CD4-positive, alpha-beta T cell treated with Interleukin-15 for 1 hour (primary cell): ENCODE results near the gene TMEM30B.
A peak's percentile ranks its signal among the peaks of the same experiment; 100 is the strongest.
"Not testable (repeated sequence)": the region's sequence is repeated elsewhere in the genome, so short reads cannot be mapped to it uniquely, and the experiment has no call there.

Experiments
- DNase-seq: peaks from one replicate; pipeline ENCODE4 v3.0.0-alpha.2; 2020

Gene TMEM30B

GRCh38 chr14:61281186-61281947 is at the start of gene TMEM30B:
TMEM30B (minus strand) TSS chr14:61281338; CDS start chr14:61281147, 191 bp downstream.
- peak; percentile 26 for DNase-seq

GRCh38 chr14:61330511-61330910 is 49.4 kb upstream of the TMEM30B start:
- DNase-seq = no peak

- no peak for DNase-seq
Observed at GRCh38 chr14:61329478-61330051, 48.4 kb upstream of the TMEM30B start.

GRCh38 chr14:61328626-61329262 is 47.6 kb upstream of the TMEM30B start:
- DNase-seq = no peak

- no peak for DNase-seq
Observed at GRCh38 chr14:61326847-61327246, 45.7 kb upstream of the TMEM30B start.

- DNase-seq = no peak
Observed at GRCh38 chr14:61326146-61326545, 45.0 kb upstream of the TMEM30B start.

- DNase-seq = no peak
Observed at GRCh38 chr14:61325166-61325565, 44.0 kb upstream of the TMEM30B start.

GRCh38 chr14:61323970-61324369 is 42.8 kb upstream of the TMEM30B start:
- DNase-seq = no peak

- peak; percentile 66 for DNase-seq
Observed at GRCh38 chr14:61322799-61323290, 41.7 kb upstream of the TMEM30B start.

- DNase-seq = no peak
Observed at GRCh38 chr14:61322011-61322798, 41.1 kb upstream of the TMEM30B start.

GRCh38 chr14:61321385-61322010 is 40.4 kb upstream of the TMEM30B start, which contains the start of gene PRKCH:
PRKCH (plus strand) TSS chr14:61321579; CDS start chr14:61322102, 523 bp downstream.
- DNase-seq = peak; percentile 87

GRCh38 chr14:61320806-61321384 is 39.8 kb upstream of the TMEM30B start:
- no peak for DNase-seq

GRCh38 chr14:61320170-61320569 is 39.0 kb upstream of the TMEM30B start:
- DNase-seq = not testable (repeated sequence)

GRCh38 chr14:61319706-61320105 is 38.6 kb upstream of the TMEM30B start:
- DNase-seq = no peak

GRCh38 chr14:61319086-61319485 is 37.9 kb upstream of the TMEM30B start:
- DNase-seq = no peak

GRCh38 chr14:61315313-61315712 is 34.2 kb upstream of the TMEM30B start:
- no peak for DNase-seq

- DNase-seq = not testable (repeated sequence)
Observed at GRCh38 chr14:61308701-61309100, 27.6 kb upstream of the TMEM30B start.

GRCh38 chr14:61308198-61308597 is 27.1 kb upstream of the TMEM30B start:
- no peak for DNase-seq

GRCh38 chr14:61304688-61305087 is 23.6 kb upstream of the TMEM30B start:
- no peak for DNase-seq

GRCh38 chr14:61300754-61301153 is 19.6 kb upstream of the TMEM30B start:
- no peak for DNase-seq

- DNase-seq = no peak
Observed at GRCh38 chr14:61300209-61300608, 19.1 kb upstream of the TMEM30B start.

- no peak for DNase-seq
Observed at GRCh38 chr14:61298824-61299223, 17.7 kb upstream of the TMEM30B start.
